HG03432 (cell line): Measurements from ENCODE around the gene CLMP.
"Not testable (repeated sequence)": the region's sequence is repeated elsewhere in the genome, so short reads cannot be mapped to it uniquely, and the experiment has no call there.

Experiments used
- ATAC-seq: cut with Tn5 transposase; IDR thresholded peaks from one replicate; pipeline ENCODE4 v1.9.1; 2021; ENCODE audit warnings: mild to moderate bottlenecking, moderate library complexity; ENCODE audit not compliant: unreplicated experiment

Gene CLMP

GRCh38 chr11:123218451-123218850, 23.4 kb upstream of the CLMP start:
- ATAC-seq, result no peak

DNA sequence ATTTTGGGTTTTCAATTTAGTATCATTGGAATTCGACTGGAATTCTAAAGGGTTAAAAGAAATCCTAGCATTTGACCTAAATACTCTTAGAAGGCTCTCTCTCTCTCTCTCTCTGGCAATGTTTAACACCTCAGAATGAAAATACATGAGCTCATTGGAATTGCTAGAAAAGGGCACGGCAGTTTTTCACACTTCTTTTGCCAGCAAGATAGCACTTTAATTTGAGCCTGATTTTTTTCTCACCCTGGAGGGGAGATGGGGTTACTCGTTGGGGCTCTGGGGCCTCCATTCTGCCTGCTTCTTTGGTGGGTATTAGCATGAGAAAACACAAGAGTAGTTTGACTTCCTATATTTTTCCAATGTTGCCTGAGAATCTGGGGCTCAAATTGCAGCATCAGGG, 22.8 kb upstream of the CLMP start:
- no peak for ATAC-seq

DNA sequence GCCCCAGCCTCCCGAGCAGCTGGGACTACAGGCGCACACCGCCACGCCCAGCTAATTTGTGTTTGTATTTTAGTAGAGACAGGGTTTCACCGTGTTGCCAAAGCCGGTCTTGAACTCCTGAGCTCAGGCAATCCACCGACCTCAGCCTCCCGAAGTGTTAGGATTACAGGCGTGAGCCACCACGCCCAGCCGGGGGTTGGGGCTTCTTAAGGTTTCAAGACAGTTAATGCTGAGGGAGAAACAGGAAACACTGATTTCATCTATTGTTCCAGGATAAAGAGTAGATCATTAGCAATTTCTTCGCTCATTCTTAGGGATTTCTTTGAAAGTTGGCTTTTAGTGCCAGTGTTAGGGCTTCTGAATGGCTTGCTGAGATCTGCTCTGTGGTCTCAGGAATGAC, 21.2 kb upstream of the CLMP start:
- ATAC-seq, result no peak

GRCh38 chr11:123214940-123215339, 19.9 kb upstream of the CLMP start:
- ATAC-seq, result no peak

DNA sequence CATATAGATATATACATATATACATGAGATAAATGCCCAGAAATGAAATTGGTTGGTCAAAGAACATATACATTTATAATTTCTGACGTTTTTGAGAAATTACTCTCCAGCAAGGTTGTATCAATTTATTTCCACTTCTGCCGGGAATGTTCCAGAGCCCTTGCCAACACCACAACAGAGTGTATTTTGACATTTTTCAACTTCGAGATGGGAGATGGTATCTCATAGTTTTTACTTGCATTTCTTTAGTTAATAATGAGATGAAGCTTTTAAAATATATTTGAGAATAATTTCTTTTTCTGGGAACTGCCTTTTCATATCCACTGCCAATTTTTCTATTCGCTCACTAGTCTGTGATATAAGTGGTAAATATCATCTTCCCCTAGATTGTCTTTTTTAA, 19.3 kb upstream of the CLMP start:
- ATAC-seq, result no peak

DNA sequence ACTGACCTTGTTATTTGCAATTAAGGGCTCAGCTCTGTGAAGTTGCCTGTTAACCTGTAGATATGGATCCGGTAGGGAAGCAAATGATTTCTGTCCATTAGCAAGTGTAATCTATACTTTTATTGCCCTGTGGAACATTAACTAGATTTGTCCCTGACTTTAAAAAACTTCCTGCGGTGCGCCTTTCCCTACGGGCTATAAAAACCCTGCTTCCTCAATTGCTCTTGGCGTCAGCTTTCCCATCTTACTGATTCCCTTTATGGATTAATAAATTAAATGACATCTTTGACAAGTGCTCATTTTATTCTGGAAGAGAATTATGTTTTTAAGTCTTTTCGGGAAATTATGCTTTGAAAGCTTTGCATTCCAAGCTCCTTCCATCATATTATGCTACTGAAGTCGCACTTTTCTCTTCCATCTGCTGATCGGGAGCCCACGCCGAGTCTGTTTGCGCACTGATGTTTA, 18.3 kb upstream of the CLMP start:
- no peak for ATAC-seq

GRCh38 chr11:123212406-123212805, 17.4 kb upstream of the CLMP start:
- ATAC-seq, result no peak

DNA sequence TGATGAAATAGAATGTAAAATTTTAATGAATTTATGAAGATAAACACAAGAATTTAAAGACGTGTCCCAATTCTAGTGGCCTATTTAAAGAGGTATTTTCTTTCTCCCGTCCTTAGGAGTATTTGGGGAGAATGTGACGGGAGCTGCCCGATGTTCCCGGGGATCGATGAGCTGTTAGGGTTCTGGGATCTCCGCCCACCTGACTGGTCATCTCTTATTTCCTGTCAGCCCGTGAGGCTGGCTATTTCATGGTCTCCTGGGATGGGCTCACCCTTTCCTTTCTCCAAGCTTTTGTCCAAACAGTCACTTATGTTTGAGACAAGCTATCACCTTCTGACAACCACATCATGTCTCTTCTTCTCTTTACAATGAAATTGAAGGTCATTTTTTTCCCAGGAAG, 16.9 kb upstream of the CLMP start:
- no peak for ATAC-seq

- ATAC-seq, result no peak
Observed at GRCh38 chr11:123211149-123211852, 16.3 kb upstream of the CLMP start.

- ATAC-seq, result peak; percentile 46
Observed at GRCh38 chr11:123209591-123209990, 14.5 kb upstream of the CLMP start.

- ATAC-seq, result no peak
Observed at GRCh38 chr11:123206791-123207434, 11.9 kb upstream of the CLMP start.

DNA sequence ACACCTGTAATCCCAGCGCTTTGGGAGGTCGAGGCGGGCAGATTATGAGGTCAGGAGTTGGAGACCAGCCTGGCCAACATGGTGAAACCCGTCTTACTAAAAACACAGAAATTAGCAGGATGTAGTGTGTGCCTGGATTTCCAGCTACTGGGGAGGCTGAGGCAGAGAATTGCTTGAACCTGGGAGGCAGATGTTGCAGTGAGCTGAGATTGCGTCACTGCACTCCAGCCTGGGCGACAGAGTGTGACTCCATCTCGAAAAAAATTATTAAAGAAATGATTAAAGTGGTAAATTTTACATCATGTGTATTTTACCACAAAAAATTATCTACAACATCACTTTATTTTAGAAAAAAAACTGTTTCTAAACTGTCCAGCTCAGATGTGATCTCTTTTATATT, 11.0 kb upstream of the CLMP start:
- ATAC-seq, result not testable (repeated sequence)

GRCh38 chr11:123203934-123204333, 8.9 kb upstream of the CLMP start:
- no peak for ATAC-seq

DNA sequence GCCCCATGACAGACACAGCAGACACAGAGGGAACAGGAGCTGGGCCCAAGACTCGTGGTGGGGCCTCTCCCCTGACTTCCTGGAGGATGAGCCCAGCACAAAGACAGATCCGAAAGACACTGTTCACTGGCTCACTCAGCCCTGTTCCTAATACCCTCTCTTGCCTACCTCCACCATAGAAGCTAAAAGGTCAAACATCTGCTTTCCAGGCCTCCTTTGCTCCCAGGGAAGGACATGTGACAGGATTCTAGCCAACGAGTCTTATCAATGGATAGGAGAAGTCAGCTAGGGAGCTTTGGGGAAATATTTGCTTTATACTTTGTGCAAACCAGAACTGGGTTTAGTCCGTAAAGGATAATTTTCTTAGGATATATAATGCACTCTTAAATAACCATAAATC, 8.4 kb upstream of the CLMP start:
- no peak for ATAC-seq

DNA sequence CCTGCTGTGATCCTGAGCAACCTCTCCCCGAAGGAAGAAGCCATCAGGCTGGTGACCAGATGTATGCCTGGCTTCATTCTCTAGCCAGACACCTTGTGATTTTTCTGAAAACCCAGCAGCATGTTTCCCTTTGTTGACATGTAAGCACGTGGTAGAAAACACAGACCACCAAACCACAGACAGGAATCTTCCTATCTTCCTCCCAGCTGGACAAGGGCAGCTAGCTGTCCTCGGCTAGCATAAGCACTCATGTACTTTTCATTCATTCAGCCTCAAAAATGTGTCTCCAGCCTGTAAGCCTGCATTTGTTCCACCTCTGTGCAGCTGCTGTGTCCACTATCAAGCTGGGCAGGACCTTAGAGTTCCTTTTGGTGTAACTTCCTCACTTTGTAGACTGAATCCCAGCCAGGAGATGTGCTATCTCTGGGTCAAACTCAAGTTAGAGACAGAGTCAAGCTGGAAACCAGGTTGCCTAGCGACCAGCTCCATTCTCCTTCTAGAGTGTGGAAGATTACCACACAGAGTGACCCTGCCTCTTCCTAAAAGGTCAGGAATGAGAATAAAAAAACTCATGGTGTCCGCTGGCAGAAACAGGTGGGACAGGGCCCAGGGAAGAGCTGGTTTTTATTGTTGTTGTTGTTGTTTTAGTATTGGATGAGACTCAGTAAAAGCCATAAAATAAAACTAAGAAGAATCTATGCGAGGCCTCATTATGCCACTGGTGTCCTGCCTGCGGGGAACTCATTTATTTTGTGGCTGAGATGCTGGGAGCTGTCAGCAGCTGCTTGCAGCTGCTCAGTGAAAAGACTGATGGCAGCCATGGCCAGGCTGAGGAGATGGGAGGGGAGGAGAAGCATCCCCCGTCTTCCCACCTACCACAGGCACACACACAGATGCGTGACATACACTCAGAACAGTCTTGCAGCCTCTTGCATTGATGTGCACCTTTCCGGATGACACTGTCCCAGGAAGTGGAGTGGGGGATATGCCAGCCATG, 7.4 kb upstream of the CLMP start:
- no peak for ATAC-seq

GRCh38 chr11:123200264-123200663, 5.2 kb upstream of the CLMP start:
- ATAC-seq, result no peak

- ATAC-seq, result no peak
Observed at GRCh38 chr11:123197711-123198110, 2.7 kb upstream of the CLMP start.

GRCh38 chr11:123196060-123196714, 1.1 kb upstream of the CLMP start:
- no peak for ATAC-seq

GRCh38 chr11:123194337-123195187, 486 bp downstream of the CLMP start:
- ATAC-seq, result no peak

DNA sequence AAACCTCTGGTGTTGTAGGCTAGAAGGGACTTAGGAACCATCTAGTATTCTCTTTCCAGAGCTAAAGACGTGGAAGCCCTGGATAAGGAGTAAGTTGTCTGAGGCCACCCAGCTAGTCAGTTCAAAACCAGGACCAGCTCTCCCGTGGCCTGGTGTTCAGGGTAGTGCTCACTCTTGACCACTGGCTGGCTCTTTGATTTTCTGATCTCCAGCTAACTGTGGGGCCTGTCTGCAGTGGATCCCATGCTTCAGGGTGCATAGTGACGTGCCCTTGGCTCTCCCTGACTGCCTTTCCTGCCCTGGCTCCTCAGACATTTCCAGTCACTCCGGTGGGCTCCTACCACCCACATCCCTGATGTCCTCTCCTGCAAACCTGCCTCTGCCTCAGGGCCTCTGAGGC, 1.3 kb downstream of the CLMP start:
- no peak for ATAC-seq
